OCI-LY3 (cell line): ENCODE data around the gene COBL.

Source experiments
- CTCF ChIP-seq: fragments of 200-600, 300-600 bp; sonication (generic); IDR thresholded peaks from 2 replicates; pipeline ENCODE4 v1.5.1; 2014; ENCODE audit warnings: antibody characterized with exemption, low read length, low read depth
- EZH2phosphoT487 ChIP-seq: fragments of 200-600 bp; shearing (Covaris generic); IDR thresholded peaks from 2 replicates; pipeline ENCODE4 v1.6.1; 2018; ENCODE audit warnings: antibody characterized with exemption, mixed run types, low read depth

- TF ChIP-seq CTCF (no peak), EZH2phosphoT487 (no peak)
These were observed 248.2 kb downstream of the COBL start for GRCh38 chr7:51068401-51068800.
